Fibroblast of lung (primary cell): ENCODE results near the gene THSD7A. TPM values are rescaled to one million over a fixed set of nuclear protein-coding genes. Genes with fewer than 3 reads are reported as not detected.

Experiments
- DNase-seq, 2 donors: peaks; one replicate each; pipeline versions ENCODE4 v3.0.0 to v3.0.0-alpha.2; 2010; ENCODE audit warnings: low read depth in 2 of 2
- H2AFZ ChIP-seq: 2 replicates; pipeline ENCODE4 v1.5.1; 2012; ENCODE audit warnings: low read length, control low read depth, inconsistent platforms
- H3K27ac ChIP-seq: 2 replicates; pipeline ENCODE4 v1.5.1; 2011; ENCODE audit warnings: low read length, control low read depth; ENCODE audit not compliant: insufficient read depth
- H3K27me3 ChIP-seq: 2 replicates; pipeline ENCODE4 v1.5.1; 2011; ENCODE audit warnings: mild to moderate bottlenecking, low read length; ENCODE audit not compliant: control insufficient read depth, insufficient read depth
- H3K36me3 ChIP-seq: 2 replicates; pipeline ENCODE4 v1.5.1; 2011; ENCODE audit warnings: low read length; ENCODE audit not compliant: control insufficient read depth, insufficient read depth
- H3K4me1 ChIP-seq: 2 replicates; pipeline ENCODE4 v1.5.1; 2011; ENCODE audit warnings: low read length; ENCODE audit not compliant: control insufficient read depth, insufficient read depth; ENCODE audit errors: extremely low read depth
- H3K4me2 ChIP-seq: 2 replicates; pipeline ENCODE4 v1.5.1; 2011; ENCODE audit warnings: low read length, control low read depth; ENCODE audit not compliant: insufficient read depth; ENCODE audit errors: extremely low read depth
- H3K4me3 ChIP-seq, 4 experiments: fragments of 200-600 bp in 1 of 4; sonication (generic) in 1 of 4; replicated peaks in 1 of 4; 2 replicates each; pipeline ENCODE4 v1.5.1; 2011 to 2016; ENCODE audit warnings: low read length in 4 of 4, low read depth in 3 of 4, mild to moderate bottlenecking in 3 of 4, control low read depth in 2 of 4, inconsistent platforms in 1 of 4, mixed read lengths in 1 of 4; ENCODE audit not compliant: insufficient read depth in 1 of 4; ENCODE audit errors: control extremely low read depth in 1 of 4
- H3K79me2 ChIP-seq: 2 replicates; pipeline ENCODE4 v1.5.1; 2012; ENCODE audit warnings: mild to moderate bottlenecking, low read length, inconsistent platforms; ENCODE audit not compliant: control insufficient read depth, insufficient read depth
- H3K9ac ChIP-seq: 2 replicates; pipeline ENCODE4 v1.5.1; 2011; ENCODE audit warnings: mild to moderate bottlenecking, low read length, control low read depth; ENCODE audit not compliant: insufficient read depth
- H3K9me3 ChIP-seq: 2 replicates; pipeline ENCODE4 v1.5.1; 2012; ENCODE audit warnings: low read depth, low read length; ENCODE audit not compliant: control insufficient read depth, insufficient read depth
- H4K20me1 ChIP-seq: 2 replicates; pipeline ENCODE4 v1.5.1; 2011; ENCODE audit warnings: low read length; ENCODE audit not compliant: control insufficient read depth, insufficient read depth; ENCODE audit errors: extremely low read depth
- EZH2 ChIP-seq: IDR thresholded peaks from 2 replicates; pipeline ENCODE4 v1.5.1; 2012; ENCODE audit warnings: low read length, control low read depth, mild to moderate bottlenecking; ENCODE audit errors: missing control alignments
- polyA plus RNA-seq, 2 donors: library from polyadenylated mRNA; depleted of rRNA in 1 of 2; stranded (reverse) in 1 of 2; unstranded in 1 of 2; fragments of >200 nt; gene quantifications; 2 replicates each; pipeline ENCODE4 v1.2.1, GENCODE V29; 2011 to 2012; ENCODE audit warnings: missing spikeins in 1 of 2
- total RNA-seq: library from RNA; depleted of rRNA; stranded (reverse); fragments of >200 nt; gene quantifications from 2 replicates; pipeline ENCODE4 v1.2.1, GENCODE V29; 2014
- TF ChIP-seq, protein P1 (sequence below), 2 donors: IDR thresholded peaks in 1 of 2; conservative IDR thresholded peaks in 1 of 2; 1 replicate in 1 of 2; 2 replicates in 1 of 2; pipeline ENCODE4 v1.5.1; 2011 to 2012; ENCODE audit warnings: low read length in 2 of 2, control low read depth in 1 of 2, inconsistent platforms in 1 of 2, low read depth in 1 of 2, mild to moderate bottlenecking in 1 of 2

Gene THSD7A
- total and polyA plus RNA-seq, 2 donors (not counting 1 experiment from before 2014, with no cell fraction given) = 0.02 to 0.83 TPM

- H2AFZ ChIP-seq = no peak overlapping the region
- H3K79me2 ChIP-seq = no peaks in the 10 kb centered on the region
- H3K9me3 ChIP-seq = no peaks in the 10 kb centered on the region
- no peak for TF ChIP-seq EZH2
- TF ChIP-seq, protein P1, sequence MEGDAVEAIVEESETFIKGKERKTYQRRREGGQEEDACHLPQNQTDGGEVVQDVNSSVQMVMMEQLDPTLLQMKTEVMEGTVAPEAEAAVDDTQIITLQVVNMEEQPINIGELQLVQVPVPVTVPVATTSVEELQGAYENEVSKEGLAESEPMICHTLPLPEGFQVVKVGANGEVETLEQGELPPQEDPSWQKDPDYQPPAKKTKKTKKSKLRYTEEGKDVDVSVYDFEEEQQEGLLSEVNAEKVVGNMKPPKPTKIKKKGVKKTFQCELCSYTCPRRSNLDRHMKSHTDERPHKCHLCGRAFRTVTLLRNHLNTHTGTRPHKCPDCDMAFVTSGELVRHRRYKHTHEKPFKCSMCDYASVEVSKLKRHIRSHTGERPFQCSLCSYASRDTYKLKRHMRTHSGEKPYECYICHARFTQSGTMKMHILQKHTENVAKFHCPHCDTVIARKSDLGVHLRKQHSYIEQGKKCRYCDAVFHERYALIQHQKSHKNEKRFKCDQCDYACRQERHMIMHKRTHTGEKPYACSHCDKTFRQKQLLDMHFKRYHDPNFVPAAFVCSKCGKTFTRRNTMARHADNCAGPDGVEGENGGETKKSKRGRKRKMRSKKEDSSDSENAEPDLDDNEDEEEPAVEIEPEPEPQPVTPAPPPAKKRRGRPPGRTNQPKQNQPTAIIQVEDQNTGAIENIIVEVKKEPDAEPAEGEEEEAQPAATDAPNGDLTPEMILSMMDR (conservative IDR thresholded peaks at IDR 0.05 in 1 of 2, IDR thresholded peaks at IDR 0.05 in 1 of 2; ENCODE audit: low read depth in 1 of 2, low read length in 2 of 2) = no peak
- no peak overlapping the region for H3K27ac ChIP-seq
- no peaks in the 10 kb centered on the region for H3K36me3 ChIP-seq
- DNase-seq = no peak
- H3K27me3 ChIP-seq = no peaks in the 10 kb centered on the region
- H3K9ac ChIP-seq = no peak overlapping the region
- H4K20me1 ChIP-seq = no peaks in the 10 kb centered on the region
- H3K4me3 ChIP-seq = no peak overlapping the region
- H3K4me2 ChIP-seq = no peak overlapping the region
- no peaks in the 10 kb centered on the region for H3K4me1 ChIP-seq
These were observed 353.1 kb downstream of the THSD7A start for GRCh38 chr7:11478882-11479281.

DNA sequence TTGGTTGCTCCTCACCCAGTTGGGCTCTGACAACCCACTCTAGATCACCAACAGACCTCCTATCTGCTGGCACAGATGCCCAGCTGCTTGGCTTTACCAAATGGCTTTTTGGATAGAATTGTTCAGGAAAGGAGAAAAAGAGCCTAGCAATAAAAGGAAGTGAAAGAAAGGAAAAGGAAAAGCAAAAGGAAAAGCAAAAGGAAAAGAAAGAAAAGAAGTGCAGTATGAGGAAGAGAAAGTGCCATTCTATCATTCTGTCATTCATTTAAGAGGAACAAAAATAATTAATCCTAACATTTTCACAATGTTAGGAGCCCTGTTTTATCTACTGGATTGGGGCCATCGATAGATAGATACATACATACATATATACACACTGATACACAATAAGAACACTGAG lies 353.6 kb downstream of the THSD7A start:
- H3K27ac ChIP-seq = no peak overlapping the region
- no peak overlapping the region for H3K9ac ChIP-seq
- H3K4me1 ChIP-seq = no peaks in the 10 kb centered on the region
- H3K27me3 ChIP-seq = no peaks in the 10 kb centered on the region
- H3K9me3 ChIP-seq = no peaks in the 10 kb centered on the region
- no peak overlapping the region for H3K4me3 ChIP-seq
- TF ChIP-seq EZH2 = no peak
- TF ChIP-seq, protein P1 (conservative IDR thresholded peaks at IDR 0.05 in 1 of 2, IDR thresholded peaks at IDR 0.05 in 1 of 2; ENCODE audit: low read depth in 1 of 2, low read length in 2 of 2) = no peak
- no peak for DNase-seq
- H3K79me2 ChIP-seq = no peaks in the 10 kb centered on the region
- no peaks in the 10 kb centered on the region for H3K36me3 ChIP-seq
- no peaks in the 10 kb centered on the region for H4K20me1 ChIP-seq
- no peak overlapping the region for H3K4me2 ChIP-seq
- H2AFZ ChIP-seq = no peak overlapping the region

GRCh38 chr7:11474902-11475585 lies 357.0 kb downstream of the THSD7A start:
- Histone ChIP-seq H3K36me3 (no peaks in the 10 kb centered on the region), H3K27ac (no peak overlapping the region), H3K4me2 (no peak overlapping the region), H3K9me3 (no peaks in the 10 kb centered on the region), H2AFZ (no peak overlapping the region), H3K4me1 (no peaks in the 10 kb centered on the region), H3K79me2 (no peaks in the 10 kb centered on the region), H4K20me1 (no peaks in the 10 kb centered on the region), H3K4me3 (no peak overlapping the region), H3K9ac (no peak overlapping the region), H3K27me3 (no peaks in the 10 kb centered on the region)
- TF ChIP-seq EZH2 = no peak
- TF ChIP-seq, protein P1 (conservative IDR thresholded peaks at IDR 0.05 in 1 of 2, IDR thresholded peaks at IDR 0.05 in 1 of 2; ENCODE audit: low read depth in 1 of 2, low read length in 2 of 2) = no peak
- DNase-seq = no peak
